Gastrocnemius medialis (tissue), 4 donors: ENCODE measurements around the gene MSRB3.

Experiments
- CTCF ChIP-seq, 5 experiments: fragments of 450-650 bp in 3 of 5; fragments of 200-600 bp in 2 of 5; sonication (generic) in 2 of 5; IDR thresholded peaks in 4 of 5; conservative IDR thresholded peaks in 1 of 5; 1 replicate in 4 of 5; 2 replicates in 1 of 5; pipeline ENCODE4 v1.5.1; 2016 to 2019; ENCODE audit warnings: antibody characterized with exemption in 5 of 5, mild to moderate bottlenecking in 3 of 5, moderate library complexity in 3 of 5
- POLR2A ChIP-seq, 2 donors: fragments of 450-650 bp; IDR thresholded peaks; one replicate each; pipeline ENCODE4 v1.6.1; 2017; ENCODE audit warnings: antibody characterized with exemption in 2 of 2, mild to moderate bottlenecking in 2 of 2, moderate library complexity in 2 of 2

DNA sequence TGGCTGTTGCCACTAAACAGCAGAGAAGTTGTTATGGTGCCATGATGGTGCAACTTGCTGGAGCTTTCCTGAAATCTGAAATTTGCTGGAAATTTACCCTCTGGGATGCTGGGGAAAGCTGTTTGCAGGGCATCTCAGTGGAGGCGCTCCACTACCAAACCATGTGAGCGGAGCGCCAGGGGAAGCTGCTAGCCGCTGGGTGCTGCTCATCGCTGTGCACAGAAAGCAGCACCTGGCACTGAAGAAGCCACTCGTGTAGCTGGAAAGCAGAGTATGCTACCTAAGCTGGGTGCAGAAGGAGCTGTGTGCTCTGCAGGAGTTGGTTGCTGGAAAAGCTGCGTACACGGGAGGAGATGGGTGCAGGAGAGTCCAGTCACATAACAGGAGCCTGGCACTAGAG is 53.0 kb downstream of the MSRB3 start:
- TF ChIP-seq POLR2A (IDR thresholded peaks at IDR 0.05) (no peak), CTCF (IDR thresholded peaks at IDR 0.05 in 4 of 5, conservative IDR thresholded peaks at IDR 0.05 in 1 of 5) (no peak)
